Stimulated activated naive CD4-positive, alpha-beta T cell (primary cell): ENCODE data around the gene CERS2.

Source experiments
- DNase-seq, 6 experiments: peaks; one replicate each; lab custom pipeline; 2025; lab: John Stamatoyannopoulos, UW

CERS2 gene

DNA sequence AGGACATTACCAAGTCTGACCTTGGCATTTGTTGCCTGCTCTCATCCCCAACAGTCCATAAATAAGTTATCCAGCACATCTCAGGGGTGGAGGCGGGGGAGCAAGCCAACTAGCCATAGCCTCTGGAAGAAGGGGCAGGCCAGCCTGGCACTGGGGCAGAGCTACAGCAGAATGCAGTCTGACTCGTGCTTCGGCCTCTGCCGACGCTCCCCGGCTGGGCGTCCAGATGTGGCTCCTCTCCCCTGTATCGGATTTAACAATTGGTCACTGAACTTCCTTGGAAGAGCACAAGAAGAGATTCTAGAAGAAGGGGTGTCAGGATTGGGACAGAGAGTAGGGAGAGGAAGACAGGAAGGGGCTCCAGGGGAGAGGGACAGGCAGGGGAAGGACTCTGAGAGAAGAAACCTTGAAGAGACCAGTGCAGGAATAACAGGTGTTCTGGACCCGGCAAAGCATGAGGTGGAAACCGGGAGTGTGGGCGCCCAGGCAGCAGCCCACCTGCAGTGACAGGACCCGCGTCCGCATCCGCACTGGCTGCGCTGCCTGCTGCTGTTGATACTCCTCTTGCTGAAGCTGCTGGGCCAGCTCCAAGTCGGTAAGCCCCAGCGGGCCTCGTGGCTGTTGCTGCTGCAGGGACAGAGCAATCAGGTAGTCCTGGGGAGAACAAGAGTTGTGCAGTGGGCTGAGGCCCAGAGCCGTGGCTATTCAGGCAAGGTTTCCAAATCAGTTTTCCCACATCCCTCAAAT, 22.7 kb upstream of the CERS2 start:
- DNase-seq: no peak

DNA sequence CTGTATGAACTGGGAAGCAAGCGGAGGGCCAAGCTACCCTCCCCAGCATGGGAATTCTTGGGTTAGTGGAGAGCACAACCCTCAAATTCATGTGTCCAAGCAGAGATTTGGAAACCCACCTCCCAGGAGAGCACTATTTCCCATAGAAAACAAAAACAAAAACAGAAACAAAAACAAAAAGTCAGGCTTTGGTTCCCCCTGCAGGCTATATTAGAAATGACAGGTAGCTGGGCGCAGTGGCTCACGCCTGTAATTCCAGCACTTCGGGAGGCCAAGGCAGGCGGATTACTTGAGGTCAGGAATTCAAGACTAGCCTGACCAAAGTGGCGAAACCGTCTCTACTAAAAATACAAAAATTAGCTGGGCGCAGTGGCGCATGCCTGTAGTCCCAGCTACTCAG, 21.3 kb upstream of the CERS2 start:
- peak in 4 of 6 experiments; percentile 21 to 39 (median 36) for DNase-seq

DNA sequence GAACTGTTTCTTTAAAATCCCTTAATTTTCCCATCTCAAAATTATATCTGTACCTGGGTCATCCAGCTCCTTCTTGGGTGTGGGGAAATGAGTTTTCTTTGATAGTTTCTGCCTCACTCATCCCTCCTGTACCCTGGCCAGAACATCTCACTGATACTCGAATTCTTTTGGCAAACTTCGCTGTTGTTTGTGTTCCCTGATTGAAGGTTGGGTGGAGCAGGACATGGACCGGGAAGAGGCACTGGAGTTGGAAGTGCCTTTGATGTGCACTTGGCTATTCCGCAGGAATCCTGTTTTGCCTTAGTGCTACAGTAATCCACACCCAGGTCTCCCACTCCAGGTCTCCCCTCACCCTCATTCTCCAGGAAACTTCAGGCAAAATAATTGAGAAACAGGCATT, 20.8 kb upstream of the CERS2 start:
- no peak for DNase-seq

DNA sequence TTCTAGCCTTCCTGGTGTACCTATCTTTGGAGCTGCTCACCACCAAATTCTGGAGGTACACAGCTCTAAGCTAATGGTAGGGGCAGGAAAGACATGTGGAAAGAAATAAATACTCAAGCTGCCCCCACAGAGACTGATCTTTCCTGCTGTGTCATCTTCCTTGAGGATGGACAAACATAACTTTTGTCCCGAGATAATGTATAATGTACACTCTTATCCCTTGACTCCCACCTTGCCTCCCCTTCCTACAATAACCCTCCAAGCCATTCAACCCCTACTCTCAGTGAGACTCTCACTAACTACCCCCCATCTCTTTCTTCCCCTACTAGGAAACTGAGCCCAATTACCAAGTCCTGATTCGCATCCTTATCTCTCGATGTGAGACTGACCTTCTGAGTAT, 19.6 kb upstream of the CERS2 start:
- no peak for DNase-seq

DNA sequence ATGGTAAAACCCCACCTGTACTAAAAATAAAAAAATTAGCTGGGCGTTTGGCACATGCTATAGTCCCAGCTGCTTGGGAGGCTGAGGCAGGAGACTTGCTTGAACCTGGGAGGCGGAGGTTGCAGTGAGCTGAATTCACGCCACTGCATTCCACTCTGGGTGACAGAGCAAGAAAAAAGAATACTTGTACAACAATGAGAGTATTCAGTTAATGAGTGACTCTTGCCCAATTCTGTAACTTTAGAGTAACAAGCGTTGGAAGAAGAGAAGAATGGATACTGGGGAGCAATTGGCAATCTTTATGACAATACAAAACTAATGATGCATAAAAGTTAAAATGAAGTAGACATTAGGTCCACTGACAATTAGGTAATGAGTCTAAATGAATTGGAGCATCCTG, 18.0 kb upstream of the CERS2 start:
- DNase-seq: no peak

- no peak for DNase-seq
Observed at GRCh38 chr1:150987924-150988323, 13.3 kb upstream of the CERS2 start.

GRCh38 chr1:150985179-150985825, 10.7 kb upstream of the CERS2 start:
- DNase-seq: no peak

GRCh38 chr1:150981805-150982712, 7.4 kb upstream of the CERS2 start, which contains the start of gene ANXA9:
Gene ANXA9 (plus strand): TSS chr1:150982292. CDS start chr1:150983106, 814 bp downstream.
- no peak for DNase-seq

GRCh38 chr1:150981177-150981804, 6.7 kb upstream of the CERS2 start:
- no peak for DNase-seq

GRCh38 chr1:150979092-150980056, 4.7 kb upstream of the CERS2 start:
- peak; percentile 69 to 93 (median 84) for DNase-seq

- peak; percentile 17 to 66 (median 36) for DNase-seq
Observed at GRCh38 chr1:150976879-150977694, 2.5 kb upstream of the CERS2 start.

DNA sequence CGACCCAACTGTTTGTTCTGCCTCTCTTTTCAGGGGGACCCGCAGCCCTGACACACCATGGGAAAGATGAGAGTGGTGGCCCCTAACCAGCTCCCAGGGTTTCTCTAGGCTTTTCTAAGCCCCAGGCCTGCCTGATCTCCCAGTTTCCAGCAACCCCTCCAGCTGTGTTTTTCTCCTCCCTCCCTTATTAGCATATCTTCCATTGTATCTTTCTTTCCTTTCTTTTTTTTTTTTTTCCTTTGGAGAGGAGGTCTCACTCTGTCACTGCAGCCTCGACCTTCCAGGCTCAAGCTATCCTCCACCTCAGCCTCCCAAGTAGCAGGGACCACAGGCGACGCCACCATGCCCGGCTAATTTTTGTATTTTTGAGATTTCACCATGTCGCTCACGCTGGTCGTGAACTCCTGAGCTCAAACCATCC, 1.8 kb upstream of the CERS2 start:
- no peak for DNase-seq

GRCh38 chr1:150973836-150974579, 627 bp downstream of the CERS2 start:
- peak; percentile 6 to 67 (median 50) for DNase-seq

DNA sequence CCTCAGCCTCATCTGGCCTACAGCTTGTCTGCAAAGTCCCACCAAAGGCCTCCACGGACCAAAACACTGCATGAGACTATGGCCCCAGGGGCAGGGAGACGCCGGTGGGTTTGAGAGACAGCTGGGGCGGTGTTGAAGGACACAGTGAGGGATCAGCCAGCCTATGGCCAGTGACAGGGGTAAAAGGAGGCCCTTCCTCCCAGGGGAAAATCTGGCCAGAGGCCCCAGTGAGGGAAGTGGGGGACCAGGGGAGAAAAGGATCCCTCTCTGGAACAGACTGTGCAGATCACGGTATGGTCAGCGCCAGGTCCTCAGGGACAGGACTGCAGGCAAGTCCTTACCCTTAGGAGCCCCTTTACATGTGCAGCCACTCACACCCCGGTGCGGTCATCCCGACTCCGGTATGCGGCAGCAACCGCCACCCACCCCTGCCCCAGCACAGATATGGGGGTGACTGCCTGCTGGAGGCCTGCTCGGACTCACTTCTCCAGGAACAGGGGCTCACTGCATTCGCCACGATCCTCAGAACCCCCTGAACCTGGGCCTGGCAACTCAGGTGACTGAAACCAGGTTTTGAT, 1.3 kb downstream of the CERS2 start:
- no peak for DNase-seq

- no peak for DNase-seq
Observed at GRCh38 chr1:150972417-150972940, 2.2 kb downstream of the CERS2 start.

- DNase-seq: no peak
Observed at GRCh38 chr1:150971583-150972416, 2.8 kb downstream of the CERS2 start.

- no peak for DNase-seq
Observed at GRCh38 chr1:150970808-150971582, 3.6 kb downstream of the CERS2 start.
